Embryonic facial prominence (tissue), 1 donor: ENCODE results near the gene DNAJC2.
"Not testable (repeated sequence)": the region's sequence is repeated elsewhere in the genome, so short reads cannot be mapped to it uniquely, and the experiment has no call there.

Source experiments
- DNase-seq: peaks from one replicate; pipeline ENCODE4 v3.0.0-alpha.2; 2016; ENCODE audit errors: extremely low spot score

The DNAJC2 gene

GRCh38 chr7:103273374-103273773, 71.2 kb downstream of the DNAJC2 start:
- not testable (repeated sequence) for DNase-seq

GRCh38 chr7:103266229-103266628, 78.3 kb downstream of the DNAJC2 start:
- not testable (repeated sequence) for DNase-seq

GRCh38 chr7:103264054-103264453, 80.5 kb downstream of the DNAJC2 start:
- DNase-seq, result not testable (repeated sequence)
